BLaER1 treated with 17β-estradiol and CSF1 and Interleukin-3, amounts not matched to agents 10 nM and 100 nM (cell line): ENCODE results near the gene CHMP1A.

ENCODE experiments used
- H3K27ac ChIP-seq, 11 experiments: shearing (Covaris generic); formaldehyde crosslinking; 2 replicates each; pipeline ENCODE4 v1.8.1; 2022
- H3K27me3 ChIP-seq, 11 experiments: shearing (Covaris generic); formaldehyde crosslinking; 2 replicates each; pipeline ENCODE4 v1.8.1; 2022
- H3K36me3 ChIP-seq, 11 experiments: shearing (Covaris generic); formaldehyde crosslinking; 2 replicates each; pipeline ENCODE4 v1.8.1; 2022
- H3K4me1 ChIP-seq, 10 experiments: shearing (Covaris generic); formaldehyde crosslinking; 2 replicates each; pipeline ENCODE4 v1.8.1; 2022
- H3K4me2 ChIP-seq, 11 experiments: shearing (Covaris generic); formaldehyde crosslinking; 2 replicates each; pipeline ENCODE4 v1.8.1; 2022
- H3K4me3 ChIP-seq, 10 experiments: shearing (Covaris generic); formaldehyde crosslinking; 2 replicates each; pipeline ENCODE4 v1.8.1; 2022
- H3K9ac ChIP-seq, 11 experiments: shearing (Covaris generic); formaldehyde crosslinking; 2 replicates each; pipeline ENCODE4 v1.8.1; 2022
- H3K9me3 ChIP-seq, 11 experiments: shearing (Covaris generic); formaldehyde crosslinking; replicated peaks in 1 of 11; 2 replicates each; pipeline ENCODE4 v1.8.1; 2022
- H4K20me1 ChIP-seq, 11 experiments: shearing (Covaris generic); formaldehyde crosslinking; 2 replicates each; pipeline ENCODE4 v1.8.1; 2022
- Cebpa-rat ChIP-seq, 11 experiments: shearing (Covaris generic); IDR thresholded peaks; 2 replicates each; pipeline ENCODE4 v1.8.1; 2022

Gene CHMP1A

GRCh38 chr16:89620406-89620841 lies 37.1 kb downstream of the CHMP1A start:
- Histone ChIP-seq H3K9ac (peak overlapping the region in 8 of 11 experiments; percentile 2 to 64 (median 37); a peak in 11 of 22 replicates), H3K27ac (peak overlapping the region in 4 of 11 experiments; percentile 41 to 60 (median 46); a peak in 7 of 22 replicates)

GRCh38 chr16:89619840-89620239 lies 37.7 kb downstream of the CHMP1A start:
- H4K20me1 ChIP-seq: peaks cover 0 to 31% (median 0%) of the 10 kb centered on the region in 11 experiments; a peak in 5 of 22 replicates
- H3K27me3 ChIP-seq: peaks cover 0 to 22% (median 0%) of the 10 kb centered on the region in 11 experiments; a peak in 5 of 22 replicates
- H3K27ac ChIP-seq: peak overlapping the region in 4 of 11 experiments; percentile 27 to 48 (median 42); a peak in 6 of 22 replicates
- H3K9ac ChIP-seq: peak overlapping the region in 6 of 11 experiments; percentile 2 to 64 (median 47); a peak in 5 of 22 replicates
- H3K9me3 ChIP-seq: no peaks in the 10 kb centered on the region
- no peaks in the 10 kb centered on the region; a peak in 3 of 22 replicates for H3K36me3 ChIP-seq
- no peak for TF ChIP-seq Cebpa-rat (IDR thresholded peaks at IDR 0.05)
- peaks cover 20 to 82% (median 65%) of the 10 kb centered on the region in 10 experiments for H3K4me1 ChIP-seq
- H3K4me2 ChIP-seq: peak overlapping the region; percentile 35 to 88 (median 71); a peak in 21 of 22 replicates
- no peak overlapping the region for H3K4me3 ChIP-seq

More at GRCh38 chr16:89620406-89620841, 37.1 kb downstream of the CHMP1A start:
- peaks cover 0 to 21% (median 0%) of the 10 kb centered on the region in 11 experiments; a peak in 5 of 22 replicates for H3K27me3 ChIP-seq
- peak overlapping the region; percentile 35 to 88 (median 71) for H3K4me2 ChIP-seq
- H3K4me1 ChIP-seq: peaks cover 20 to 76% (median 59%) of the 10 kb centered on the region in 10 experiments
- peaks cover 0 to under 1% (median 0%) of the 10 kb centered on the region in 11 experiments; a peak in 3 of 22 replicates for H3K36me3 ChIP-seq
- TF ChIP-seq Cebpa-rat (IDR thresholded peaks at IDR 0.05): no peak
- H4K20me1 ChIP-seq: peaks cover 0 to 31% (median 0%) of the 10 kb centered on the region in 11 experiments; a peak in 5 of 22 replicates
- 0 out of 20 replicates have a peak overlapping the region, but pooled peaks of 2 of the 10 experiments have one; percentile 2 to 22 for H3K4me3 ChIP-seq
- H3K9me3 ChIP-seq: no peaks in the 10 kb centered on the region

GRCh38 chr16:89618109-89618998 lies 39.2 kb downstream of the CHMP1A start:
- Histone ChIP-seq H4K20me1 (peaks cover 0 to 31% (median 0%) of the 10 kb centered on the region in 11 experiments; a peak in 5 of 22 replicates), H3K9me3 (no peaks in the 10 kb centered on the region), H3K4me2 (peak overlapping the region; percentile 18 to 98 (median 74); a peak in 20 of 22 replicates), H3K4me3 (no peak overlapping the region), H3K9ac (peak overlapping the region in 1 of 11 experiments; percentile 56; a peak in 2 of 22 replicates), H3K27ac (peak overlapping the region in 4 of 11 experiments; percentile 17 to 40 (median 32); a peak in 4 of 22 replicates), H3K4me1 (peaks cover 28 to 88% (median 78%) of the 10 kb centered on the region in 10 experiments), H3K27me3 (peaks cover 0 to 35% (median 0%) of the 10 kb centered on the region in 11 experiments; a peak in 6 of 22 replicates), H3K36me3 (no peaks in the 10 kb centered on the region; a peak in 3 of 22 replicates)
- TF ChIP-seq Cebpa-rat (IDR thresholded peaks at IDR 0.05): peak in 4 of 11 experiments; percentile 11 to 76 (median 36); a peak in 4 of 22 replicates

GRCh38 chr16:89617036-89617435 lies 40.5 kb downstream of the CHMP1A start:
- peaks cover 0 to 31% (median 0%) of the 10 kb centered on the region in 11 experiments; a peak in 5 of 22 replicates for H4K20me1 ChIP-seq
- H3K36me3 ChIP-seq: no peaks in the 10 kb centered on the region; a peak in 3 of 22 replicates
- H3K4me1 ChIP-seq: peaks cover 36 to 91% (median 86%) of the 10 kb centered on the region in 10 experiments
- H3K4me2 ChIP-seq: peak overlapping the region; percentile 19 to 98 (median 85); a peak in 19 of 22 replicates
- H3K4me3 ChIP-seq: no peak overlapping the region
- H3K9ac ChIP-seq: peak overlapping the region in 4 of 11 experiments; percentile 39 to 64 (median 51); a peak in 6 of 22 replicates
- H3K27ac ChIP-seq: peak overlapping the region in 4 of 11 experiments; percentile 6 to 75 (median 66); a peak in 9 of 22 replicates
- H3K27me3 ChIP-seq: peaks cover 0 to 35% (median 0%) of the 10 kb centered on the region in 11 experiments; a peak in 6 of 22 replicates
- H3K9me3 ChIP-seq: no peaks in the 10 kb centered on the region
- TF ChIP-seq Cebpa-rat (IDR thresholded peaks at IDR 0.05): no peak

GRCh38 chr16:89616623-89617022 lies 40.9 kb downstream of the CHMP1A start:
- Histone ChIP-seq H3K36me3 (no peaks in the 10 kb centered on the region; a peak in 2 of 22 replicates), H3K27ac (peak overlapping the region in 4 of 11 experiments; percentile 6 to 75 (median 66); a peak in 9 of 22 replicates), H4K20me1 (peaks cover 0 to 27% (median 0%) of the 10 kb centered on the region in 11 experiments; a peak in 5 of 22 replicates), H3K9ac (peak overlapping the region in 4 of 11 experiments; percentile 39 to 64 (median 51); a peak in 7 of 22 replicates), H3K4me3 (peak overlapping the region in 1 of 10 experiments; percentile 32; a peak in 1 of 20 replicates), H3K9me3 (no peaks in the 10 kb centered on the region), H3K4me2 (peak overlapping the region; percentile 19 to 98 (median 85); a peak in 20 of 22 replicates), H3K4me1 (peaks cover 36 to 90% (median 83%) of the 10 kb centered on the region in 10 experiments), H3K27me3 (peaks cover 0 to 35% (median 0%) of the 10 kb centered on the region in 11 experiments; a peak in 6 of 22 replicates)
- no peak for TF ChIP-seq Cebpa-rat (IDR thresholded peaks at IDR 0.05)

GRCh38 chr16:89615596-89616090 lies 41.9 kb downstream of the CHMP1A start:
- H3K9ac ChIP-seq: peak overlapping the region in 4 of 11 experiments; percentile 9 to 44 (median 32); a peak in 2 of 22 replicates
- peak overlapping the region in 8 of 11 experiments; percentile 48 to 98 (median 90); a peak in 15 of 22 replicates for H3K4me2 ChIP-seq
- peak overlapping the region in 2 of 11 experiments; percentile 25 to 50; a peak in 2 of 22 replicates for H3K27ac ChIP-seq
- no peaks in the 10 kb centered on the region for H3K36me3 ChIP-seq
- peaks cover 0 to 19% (median 0%) of the 10 kb centered on the region in 11 experiments; a peak in 5 of 22 replicates for H4K20me1 ChIP-seq
- peaks cover 0 to 34% (median 0%) of the 10 kb centered on the region in 11 experiments; a peak in 6 of 22 replicates for H3K27me3 ChIP-seq
- no peak for TF ChIP-seq Cebpa-rat (IDR thresholded peaks at IDR 0.05)
- peaks cover 35 to 90% (median 73%) of the 10 kb centered on the region in 10 experiments for H3K4me1 ChIP-seq
- H3K9me3 ChIP-seq: no peaks in the 10 kb centered on the region
- no peak overlapping the region for H3K4me3 ChIP-seq

- H3K9ac ChIP-seq: peak overlapping the region in 3 of 11 experiments; percentile 9 to 44 (median 25); a peak in 2 of 22 replicates
- peaks cover 30 to 90% (median 69%) of the 10 kb centered on the region in 10 experiments for H3K4me1 ChIP-seq
- peak overlapping the region in 8 of 11 experiments; percentile 48 to 98 (median 90); a peak in 15 of 22 replicates for H3K4me2 ChIP-seq
These were observed 42.3 kb downstream of the CHMP1A start for GRCh38 chr16:89615176-89615575.

More at GRCh38 chr16:89615176-89615575, 42.3 kb downstream of the CHMP1A start:
- Histone ChIP-seq H3K36me3 (no peaks in the 10 kb centered on the region), H3K4me3 (no peak overlapping the region; a peak in 1 of 20 replicates), H3K27me3 (peaks cover 0 to 29% (median 0%) of the 10 kb centered on the region in 11 experiments; a peak in 6 of 22 replicates), H4K20me1 (peaks cover 0 to 14% (median 0%) of the 10 kb centered on the region in 11 experiments; a peak in 5 of 22 replicates), H3K9me3 (no peaks in the 10 kb centered on the region), H3K27ac (peak overlapping the region in 2 of 11 experiments; percentile 25 to 50; a peak in 2 of 22 replicates)
- no peak for TF ChIP-seq Cebpa-rat (IDR thresholded peaks at IDR 0.05)
